Measurements from ENCODE around the gene KIAA1671. TPM values are rescaled to one million over a fixed set of nuclear protein-coding genes. Genes with fewer than 3 reads are reported as not detected.

Gene KIAA1671
- total RNA-seq, 1 experiment from 2014 or later = 12.8 TPM

DNA sequence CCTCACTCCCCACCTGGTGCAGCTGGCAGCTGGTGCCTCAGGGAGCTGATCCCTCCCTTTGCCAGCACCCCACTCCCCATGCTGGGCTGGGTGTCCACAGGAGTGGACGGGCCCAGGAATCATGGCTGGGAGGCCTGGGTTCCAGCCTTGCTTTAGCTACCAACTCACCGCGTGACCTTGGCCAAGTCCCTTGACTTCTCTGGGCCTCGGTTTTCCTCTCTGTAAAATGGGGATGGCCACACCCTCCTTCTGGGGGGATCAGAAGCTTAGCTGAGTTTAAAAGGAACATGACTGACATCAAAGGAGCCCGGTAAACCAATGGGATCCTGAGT lies 116.9 kb downstream of the KIAA1671 start:
- ChIA-PET POLR2A (ENCODE audit: low non-redundant PET) (no interaction called here), CTCF (no interaction called here)
- no peak for DNase-seq (ENCODE audit: low spot score)
- BruUV-seq (replicated peaks) = no TSS peak
- Histone ChIP-seq H3K4me1 (ENCODE audit: insufficient read depth, low read length, poor library complexity, severe bottlenecking) (no peaks in the 10 kb centered on the region), H3K27ac (ENCODE audit: low read depth, low read length, poor library complexity, severe bottlenecking) (no peak overlapping the region), H3K27me3 (replicated peaks; ENCODE audit: insufficient read depth, low read depth, low read length, poor library complexity) (no peaks in the 10 kb centered on the region), H3K4me3 (ENCODE audit: low read depth, low read length, poor library complexity, severe bottlenecking) (no peak overlapping the region), H3K36me3 (ENCODE audit: insufficient read depth, low read length, poor library complexity, severe bottlenecking) (no peaks in the 10 kb centered on the region), H3K9me3 (ENCODE audit: low read depth, low read length, poor library complexity, severe bottlenecking) (no peaks in the 10 kb centered on the region)
- TF ChIP-seq, protein P1, sequence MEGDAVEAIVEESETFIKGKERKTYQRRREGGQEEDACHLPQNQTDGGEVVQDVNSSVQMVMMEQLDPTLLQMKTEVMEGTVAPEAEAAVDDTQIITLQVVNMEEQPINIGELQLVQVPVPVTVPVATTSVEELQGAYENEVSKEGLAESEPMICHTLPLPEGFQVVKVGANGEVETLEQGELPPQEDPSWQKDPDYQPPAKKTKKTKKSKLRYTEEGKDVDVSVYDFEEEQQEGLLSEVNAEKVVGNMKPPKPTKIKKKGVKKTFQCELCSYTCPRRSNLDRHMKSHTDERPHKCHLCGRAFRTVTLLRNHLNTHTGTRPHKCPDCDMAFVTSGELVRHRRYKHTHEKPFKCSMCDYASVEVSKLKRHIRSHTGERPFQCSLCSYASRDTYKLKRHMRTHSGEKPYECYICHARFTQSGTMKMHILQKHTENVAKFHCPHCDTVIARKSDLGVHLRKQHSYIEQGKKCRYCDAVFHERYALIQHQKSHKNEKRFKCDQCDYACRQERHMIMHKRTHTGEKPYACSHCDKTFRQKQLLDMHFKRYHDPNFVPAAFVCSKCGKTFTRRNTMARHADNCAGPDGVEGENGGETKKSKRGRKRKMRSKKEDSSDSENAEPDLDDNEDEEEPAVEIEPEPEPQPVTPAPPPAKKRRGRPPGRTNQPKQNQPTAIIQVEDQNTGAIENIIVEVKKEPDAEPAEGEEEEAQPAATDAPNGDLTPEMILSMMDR (conservative IDR thresholded peaks at IDR 0.05; ENCODE audit: low read depth, low read length) = no peak
- no peak for TF ChIP-seq EZH2 (IDR thresholded peaks at IDR 0.05; ENCODE audit: borderline replicate concordance, low read depth, low read length, poor library complexity, severe bottlenecking)
- intact Hi-C loops (cut with micrococcal nuclease; ENCODE audit: unreplicated experiment) = no loop called here

DNA sequence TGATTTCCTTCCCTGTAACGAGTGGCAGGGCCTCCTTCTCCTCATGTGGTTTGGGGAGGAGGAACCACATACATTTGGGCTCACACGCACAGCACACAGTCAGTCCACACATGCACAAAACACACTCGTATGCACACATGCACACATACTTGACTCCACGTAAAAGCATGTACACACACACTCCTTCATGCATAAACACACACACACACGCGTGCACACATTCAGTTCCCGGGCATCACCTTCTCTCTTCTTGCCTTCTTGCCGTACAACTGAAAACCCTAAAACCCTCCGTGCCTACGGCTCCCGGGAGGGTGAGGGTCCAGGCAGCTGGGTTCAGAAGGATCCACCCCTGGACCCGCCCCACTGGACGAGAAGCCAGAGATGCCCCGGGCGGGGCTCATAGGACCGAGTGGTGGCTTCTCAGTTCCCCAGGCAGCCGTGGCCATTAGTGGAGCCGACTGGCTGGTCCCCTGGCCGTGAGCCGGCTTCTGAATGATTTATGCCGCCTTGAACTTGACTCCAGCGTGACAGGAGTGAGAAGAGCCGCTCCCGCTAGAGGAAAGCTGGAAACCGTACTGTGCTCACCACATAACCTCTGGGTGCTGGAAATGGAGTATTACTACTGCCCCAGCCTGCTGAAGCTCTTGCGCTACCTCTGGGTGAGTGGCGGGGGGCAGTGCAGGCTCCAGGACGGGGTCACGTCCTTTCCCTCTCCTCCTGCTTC lies 117.4 kb downstream of the KIAA1671 start:
- TF ChIP-seq, protein P1 (conservative IDR thresholded peaks at IDR 0.05; ENCODE audit: low read depth, low read length) = no peak
- no peak for TF ChIP-seq EZH2 (IDR thresholded peaks at IDR 0.05; ENCODE audit: borderline replicate concordance, low read depth, low read length, poor library complexity, severe bottlenecking)
- POLR2A ChIA-PET (ENCODE audit: low non-redundant PET) = no interaction called here
- intact Hi-C loops (cut with micrococcal nuclease; ENCODE audit: unreplicated experiment) = loop anchor here (10.0 kb wide), 1 partner anchor 265 kb away; no protein-coding TSS in a partner anchor
- Histone ChIP-seq H3K4me1 (ENCODE audit: insufficient read depth, low read length, poor library complexity, severe bottlenecking) (no peaks in the 10 kb centered on the region), H3K27ac (ENCODE audit: low read depth, low read length, poor library complexity, severe bottlenecking) (no peak overlapping the region), H3K36me3 (ENCODE audit: insufficient read depth, low read length, poor library complexity, severe bottlenecking) (no peaks in the 10 kb centered on the region), H3K9me3 (ENCODE audit: low read depth, low read length, poor library complexity, severe bottlenecking) (no peaks in the 10 kb centered on the region), H3K4me3 (ENCODE audit: low read depth, low read length, poor library complexity, severe bottlenecking) (no peak overlapping the region), H3K27me3 (replicated peaks; ENCODE audit: insufficient read depth, low read depth, low read length, poor library complexity) (no peaks in the 10 kb centered on the region)
- no TSS peak for BruUV-seq (replicated peaks)
- CTCF ChIA-PET = no interaction called here
- DNase-seq (ENCODE audit: low spot score) = no peak

- Histone ChIP-seq H3K27ac (ENCODE audit: low read depth, low read length, poor library complexity, severe bottlenecking) (no peak overlapping the region), H3K36me3 (ENCODE audit: insufficient read depth, low read length, poor library complexity, severe bottlenecking) (no peaks in the 10 kb centered on the region), H3K4me3 (ENCODE audit: low read depth, low read length, poor library complexity, severe bottlenecking) (no peak overlapping the region), H3K4me1 (ENCODE audit: insufficient read depth, low read length, poor library complexity, severe bottlenecking) (no peaks in the 10 kb centered on the region), H3K9me3 (ENCODE audit: low read depth, low read length, poor library complexity, severe bottlenecking) (no peaks in the 10 kb centered on the region), H3K27me3 (replicated peaks; ENCODE audit: insufficient read depth, low read depth, low read length, poor library complexity) (no peaks in the 10 kb centered on the region)
- no peak for DNase-seq (ENCODE audit: low spot score)
- intact Hi-C loops (cut with micrococcal nuclease; ENCODE audit: unreplicated experiment) = loop anchor here (10.0 kb wide), 1 partner anchor 264 kb away; no protein-coding TSS in a partner anchor
- POLR2A ChIA-PET (ENCODE audit: low non-redundant PET) = no interaction called here
- no peak for TF ChIP-seq EZH2 (IDR thresholded peaks at IDR 0.05; ENCODE audit: borderline replicate concordance, low read depth, low read length, poor library complexity, severe bottlenecking)
- TF ChIP-seq, protein P1 (conservative IDR thresholded peaks at IDR 0.05; ENCODE audit: low read depth, low read length) = no peak
- no TSS peak for BruUV-seq (replicated peaks)
- CTCF ChIA-PET = no interaction called here
Measured at GRCh38 chr22:25070956-25071355, 118.4 kb downstream of the KIAA1671 start.

Measured in A673 (cell line).